Measurements from ENCODE around the gene HDGFL1. TPM values are rescaled to one million over a fixed set of nuclear protein-coding genes. Genes with fewer than 3 reads are reported as not detected.

The HDGFL1 gene
- polyA plus RNA-seq (2011; rRNA removed) (not detected in 2 replicates), polyA minus RNA-seq (2011; rRNA and poly(A)+ RNA removed) (not detected in 2 replicates)

GRCh38 chr6:22569281-22570184 is at the start of gene HDGFL1:
TSS of gene HDGFL1 (plus strand) at chr6:22569566. CDS start at chr6:22569576, 10 bp downstream.
- no peak for DNase-seq (ENCODE audit: low read depth)
- POLR2A ChIA-PET = no interaction called here

DNA sequence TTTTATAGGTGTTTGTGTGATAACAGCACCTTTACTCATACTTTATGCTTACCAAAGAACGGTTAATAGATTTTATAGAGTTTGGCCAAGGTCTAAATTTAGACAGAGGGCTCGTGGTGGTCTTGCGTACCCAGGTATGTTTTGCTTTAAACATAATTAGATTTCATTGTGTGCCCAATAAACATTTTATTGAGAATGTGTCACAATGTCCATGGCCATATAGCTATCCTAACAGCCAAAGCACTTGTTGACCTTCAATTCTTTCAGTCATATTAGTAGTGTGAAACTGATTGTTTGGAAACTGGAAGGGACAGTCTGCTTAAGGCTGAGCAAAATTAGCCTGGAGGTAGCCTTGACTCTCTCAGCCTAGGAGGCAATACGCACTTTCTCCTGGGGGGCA is 48.3 kb upstream of the HDGFL1 start:
- no peak for TF ChIP-seq CTCF (IDR thresholded peaks at IDR 0.05; ENCODE audit: insufficient read depth, low read depth, low read length)
- no peaks in the 10 kb centered on the region for H3K27me3 ChIP-seq (ENCODE audit: control insufficient read depth, insufficient read depth, low read length)
- POLR2A ChIA-PET = no interaction called here
- no peaks in the 10 kb centered on the region for H3K36me3 ChIP-seq (ENCODE audit: control insufficient read depth, insufficient read depth, low read length)
- no peak overlapping the region for H3K4me3 ChIP-seq (ENCODE audit: low read depth, low read length)
- DNase-seq (ENCODE audit: low read depth) = no peak
- CTCF ChIA-PET = no interaction called here

More at GRCh38 chr6:22569281-22570184, at the start of gene HDGFL1:
- Histone ChIP-seq H3K36me3 (ENCODE audit: control insufficient read depth, insufficient read depth, low read length) (no peaks in the 10 kb centered on the region), H3K4me3 (ENCODE audit: low read depth, low read length) (no peak within 1 kb of the TSS), H3K27me3 (ENCODE audit: control insufficient read depth, insufficient read depth, low read length) (no peaks in the 10 kb centered on the region; the same call in 1 of the 2 replicates)
- CTCF ChIA-PET = no interaction called here
- TF ChIP-seq CTCF (IDR thresholded peaks at IDR 0.05; ENCODE audit: insufficient read depth, low read depth, low read length) = no peak

- no peak for TF ChIP-seq CTCF (IDR thresholded peaks at IDR 0.05; ENCODE audit: insufficient read depth, low read depth, low read length)
- Histone ChIP-seq H3K4me3 (ENCODE audit: low read depth, low read length) (no peak overlapping the region), H3K36me3 (ENCODE audit: control insufficient read depth, insufficient read depth, low read length) (no peaks in the 10 kb centered on the region), H3K27me3 (ENCODE audit: control insufficient read depth, insufficient read depth, low read length) (no peaks in the 10 kb centered on the region)
- POLR2A ChIA-PET = no interaction called here
- no peak for DNase-seq (ENCODE audit: low read depth)
- CTCF ChIA-PET = no interaction called here
These were observed 42.6 kb upstream of the HDGFL1 start for GRCh38 chr6:22526736-22527135.

GRCh38 chr6:22529866-22530265 is 39.5 kb upstream of the HDGFL1 start:
- Histone ChIP-seq H3K36me3 (ENCODE audit: control insufficient read depth, insufficient read depth, low read length) (no peaks in the 10 kb centered on the region), H3K27me3 (ENCODE audit: control insufficient read depth, insufficient read depth, low read length) (no peaks in the 10 kb centered on the region), H3K4me3 (ENCODE audit: low read depth, low read length) (no peak overlapping the region)
- TF ChIP-seq CTCF (IDR thresholded peaks at IDR 0.05; ENCODE audit: insufficient read depth, low read depth, low read length) = no peak
- POLR2A ChIA-PET = no interaction called here
- DNase-seq (ENCODE audit: low read depth) = no peak
- CTCF ChIA-PET = no interaction called here

DNA sequence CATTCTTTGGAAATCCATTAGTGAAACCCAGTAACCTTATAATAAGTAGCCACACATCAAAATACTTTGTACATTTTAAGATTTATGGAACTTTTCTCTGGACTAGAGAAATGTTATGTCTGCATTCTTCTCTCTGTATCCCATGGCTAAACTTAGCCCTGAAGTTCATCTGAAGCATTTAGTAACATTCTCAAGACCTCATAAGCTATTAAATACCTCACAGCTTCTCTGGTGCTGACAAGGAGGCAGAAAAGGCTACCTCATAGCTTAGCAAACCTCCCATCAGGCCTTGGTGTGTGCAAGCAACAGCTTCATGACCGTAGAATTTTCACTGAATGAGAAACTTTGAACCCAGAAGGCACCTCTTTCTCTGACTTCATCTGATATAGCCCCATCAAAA is 38.9 kb upstream of the HDGFL1 start:
- ChIA-PET POLR2A (no interaction called here), CTCF (interaction anchor here (0.8 to 1.0 kb wide), 2 partner anchors 10 to 32 kb away, joined by 3 to 4 read pairs; no protein-coding TSS in a partner anchor)
- Histone ChIP-seq H3K4me3 (ENCODE audit: low read depth, low read length) (no peak overlapping the region), H3K36me3 (ENCODE audit: control insufficient read depth, insufficient read depth, low read length) (no peaks in the 10 kb centered on the region), H3K27me3 (ENCODE audit: control insufficient read depth, insufficient read depth, low read length) (no peaks in the 10 kb centered on the region)
- no peak for DNase-seq (ENCODE audit: low read depth)
- TF ChIP-seq CTCF (IDR thresholded peaks at IDR 0.05; ENCODE audit: insufficient read depth, low read depth, low read length) = no peak
